Measurements from ENCODE around the gene BCLAF1.

BCLAF1 gene

GRCh38 chr6:136306466-136306865, 16.8 kb upstream of the BCLAF1 start:
- no peak for TF ChIP-seq TOX (CRISPR knock-in tag; IDR thresholded peaks at IDR 0.05; ENCODE audit: borderline replicate concordance)
- no peak for TF ChIP-seq ARNTL (CRISPR knock-in tag; IDR thresholded peaks at IDR 0.05; ENCODE audit: borderline replicate concordance, low read depth)
- no peak for TF ChIP-seq PPARA (CRISPR knock-in tag; IDR thresholded peaks at IDR 0.05; ENCODE audit: borderline replicate concordance)
- TF ChIP-seq ZFP3 (CRISPR knock-in tag; IDR thresholded peaks at IDR 0.05) = no peak
- TF ChIP-seq, protein P1, sequence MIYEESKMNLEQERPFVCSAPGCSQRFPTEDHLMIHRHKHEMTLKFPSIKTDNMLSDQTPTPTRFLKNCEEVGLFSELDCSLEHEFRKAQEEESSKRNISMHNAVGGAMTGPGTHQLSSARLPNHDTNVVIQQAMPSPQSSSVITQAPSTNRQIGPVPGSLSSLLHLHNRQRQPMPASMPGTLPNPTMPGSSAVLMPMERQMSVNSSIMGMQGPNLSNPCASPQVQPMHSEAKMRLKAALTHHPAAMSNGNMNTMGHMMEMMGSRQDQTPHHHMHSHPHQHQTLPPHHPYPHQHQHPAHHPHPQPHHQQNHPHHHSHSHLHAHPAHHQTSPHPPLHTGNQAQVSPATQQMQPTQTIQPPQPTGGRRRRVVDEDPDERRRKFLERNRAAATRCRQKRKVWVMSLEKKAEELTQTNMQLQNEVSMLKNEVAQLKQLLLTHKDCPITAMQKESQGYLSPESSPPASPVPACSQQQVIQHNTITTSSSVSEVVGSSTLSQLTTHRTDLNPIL (CRISPR knock-in tag; IDR thresholded peaks at IDR 0.05; ENCODE audit: low read depth) = no peak
- TF ChIP-seq ZNF70 (CRISPR knock-in tag; IDR thresholded peaks at IDR 0.05) = no peak
- no peak for TF ChIP-seq TCF4 (CRISPR knock-in tag; IDR thresholded peaks at IDR 0.05; ENCODE audit: borderline replicate concordance)
- no peak for TF ChIP-seq POU6F1 (CRISPR knock-in tag; IDR thresholded peaks at IDR 0.05; ENCODE audit: borderline replicate concordance, low read depth)
- no peak for TF ChIP-seq ZNF8 (CRISPR knock-in tag; IDR thresholded peaks at IDR 0.05)
- TF ChIP-seq GLIS3 (CRISPR knock-in tag; IDR thresholded peaks at IDR 0.05) = no peak
- TF ChIP-seq PATZ1 (CRISPR knock-in tag; IDR thresholded peaks at IDR 0.05; ENCODE audit: borderline replicate concordance) = no peak
- TF ChIP-seq OSR1 (CRISPR knock-in tag; IDR thresholded peaks at IDR 0.05) = no peak
- TF ChIP-seq TSHZ2 (CRISPR knock-in tag; IDR thresholded peaks at IDR 0.05) = no peak
- TF ChIP-seq ZC3H10 (CRISPR knock-in tag; IDR thresholded peaks at IDR 0.05) = no peak
- TF ChIP-seq ZFP30 (CRISPR knock-in tag; IDR thresholded peaks at IDR 0.05) = no peak
- no peak for TF ChIP-seq ZNF565 (CRISPR knock-in tag; conservative IDR thresholded peaks at IDR 0.05; ENCODE audit: low read depth)
- TF ChIP-seq BACH2 (CRISPR knock-in tag; IDR thresholded peaks at IDR 0.05; ENCODE audit: borderline replicate concordance) = no peak
- no peak for TF ChIP-seq CSDC2 (CRISPR knock-in tag; IDR thresholded peaks at IDR 0.05)
- ATAC-seq = no peak

DNA sequence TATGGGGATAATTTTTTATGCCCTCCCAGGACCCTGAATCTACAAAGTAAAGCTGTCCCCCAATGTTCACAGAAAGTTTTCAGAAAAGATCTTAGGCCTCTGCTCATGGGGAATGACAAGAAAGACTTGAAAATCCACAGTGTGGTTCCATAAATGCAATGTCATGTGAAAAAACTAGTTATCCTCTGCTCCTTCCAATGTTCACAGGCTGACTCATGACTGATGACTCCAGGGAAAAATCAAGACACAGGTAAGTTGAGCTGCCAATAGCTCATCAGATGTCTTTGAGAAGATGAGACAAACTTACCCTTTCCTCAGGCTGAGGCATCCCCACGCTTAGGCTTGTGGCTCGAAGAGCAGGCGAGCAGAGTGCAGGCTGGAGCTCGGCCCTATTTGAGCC, 14.8 kb upstream of the BCLAF1 start:
- TF ChIP-seq ZFP3 (CRISPR knock-in tag; IDR thresholded peaks at IDR 0.05) (no peak), TSHZ2 (CRISPR knock-in tag; IDR thresholded peaks at IDR 0.05) (no peak), SNAI2 (CRISPR knock-in tag; IDR thresholded peaks at IDR 0.05) (no peak), PATZ1 (CRISPR knock-in tag; IDR thresholded peaks at IDR 0.05; ENCODE audit: borderline replicate concordance) (no peak), BACH2 (CRISPR knock-in tag; IDR thresholded peaks at IDR 0.05; ENCODE audit: borderline replicate concordance) (no peak), GLIS3 (CRISPR knock-in tag; IDR thresholded peaks at IDR 0.05) (no peak), ZFP30 (CRISPR knock-in tag; IDR thresholded peaks at IDR 0.05) (no peak), ISL1 (CRISPR knock-in tag; IDR thresholded peaks at IDR 0.05) (no peak), TOX (CRISPR knock-in tag; IDR thresholded peaks at IDR 0.05; ENCODE audit: borderline replicate concordance) (no peak), PPARA (CRISPR knock-in tag; IDR thresholded peaks at IDR 0.05; ENCODE audit: borderline replicate concordance) (no peak)
- TF ChIP-seq, protein P2, sequence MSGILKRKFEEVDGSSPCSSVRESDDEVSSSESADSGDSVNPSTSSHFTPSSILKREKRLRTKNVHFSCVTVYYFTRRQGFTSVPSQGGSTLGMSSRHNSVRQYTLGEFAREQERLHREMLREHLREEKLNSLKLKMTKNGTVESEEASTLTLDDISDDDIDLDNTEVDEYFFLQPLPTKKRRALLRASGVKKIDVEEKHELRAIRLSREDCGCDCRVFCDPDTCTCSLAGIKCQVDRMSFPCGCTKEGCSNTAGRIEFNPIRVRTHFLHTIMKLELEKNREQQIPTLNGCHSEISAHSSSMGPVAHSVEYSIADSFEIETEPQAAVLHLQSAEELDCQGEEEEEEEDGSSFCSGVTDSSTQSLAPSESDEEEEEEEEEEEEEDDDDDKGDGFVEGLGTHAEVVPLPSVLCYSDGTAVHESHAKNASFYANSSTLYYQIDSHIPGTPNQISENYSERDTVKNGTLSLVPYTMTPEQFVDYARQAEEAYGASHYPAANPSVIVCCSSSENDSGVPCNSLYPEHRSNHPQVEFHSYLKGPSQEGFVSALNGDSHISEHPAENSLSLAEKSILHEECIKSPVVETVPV (CRISPR knock-in tag; IDR thresholded peaks at IDR 0.05) = no peak
- TF ChIP-seq, protein P1 (CRISPR knock-in tag; IDR thresholded peaks at IDR 0.05; ENCODE audit: low read depth) = no peak
- ATAC-seq = no peak
